ENCODE measurements around the gene DENND1C.

DENND1C gene

GRCh38 chr19:6480848-6481415 is 655 bp downstream of the DENND1C start:
- DNase-seq (ENCODE audit: low read depth in 2 of 2) = no peak

- DNase-seq (ENCODE audit: low read depth in 2 of 2) = no peak
These were observed 1.7 kb downstream of the DENND1C start for GRCh38 chr19:6479836-6480398.

- DNase-seq (ENCODE audit: low read depth in 2 of 2) = no peak
These were observed 2.8 kb downstream of the DENND1C start for GRCh38 chr19:6478815-6479214.

GRCh38 chr19:6476896-6477431 is 4.6 kb downstream of the DENND1C start:
- no peak for DNase-seq (ENCODE audit: low read depth in 2 of 2)

- DNase-seq (ENCODE audit: low read depth in 2 of 2) = peak; percentile 34 to 48
These were observed 5.3 kb downstream of the DENND1C start for GRCh38 chr19:6476155-6476895.

GRCh38 chr19:6475321-6476108 is 6.1 kb downstream of the DENND1C start:
- no peak for DNase-seq (ENCODE audit: low read depth in 2 of 2)

GRCh38 chr19:6473647-6474046 is 7.9 kb downstream of the DENND1C start:
- DNase-seq (ENCODE audit: low read depth in 2 of 2) = no peak

GRCh38 chr19:6472713-6473112 is 8.9 kb downstream of the DENND1C start:
- DNase-seq (ENCODE audit: low read depth in 2 of 2) = no peak

- DNase-seq (ENCODE audit: low read depth in 2 of 2) = no peak
These were observed 10.5 kb downstream of the DENND1C start for GRCh38 chr19:6471076-6471475.

GRCh38 chr19:6470173-6470572 is 11.4 kb downstream of the DENND1C start:
- no peak for DNase-seq (ENCODE audit: low read depth in 2 of 2)

GRCh38 chr19:6467384-6467783 is 14.2 kb downstream of the DENND1C start:
- DNase-seq (ENCODE audit: low read depth in 2 of 2) = no peak

GRCh38 chr19:6466526-6467248 is 14.9 kb downstream of the DENND1C start:
- no peak for DNase-seq (ENCODE audit: low read depth in 2 of 2)

GRCh38 chr19:6465663-6466062 is 15.9 kb downstream of the DENND1C start:
- DNase-seq (ENCODE audit: low read depth in 2 of 2) = no peak

- DNase-seq (ENCODE audit: low read depth in 2 of 2) = no peak
These were observed 16.6 kb downstream of the DENND1C start for GRCh38 chr19:6465006-6465405.

GRCh38 chr19:6464070-6464873 is 17.3 kb downstream of the DENND1C start, which contains the start of gene CRB3:
TSS of gene CRB3 (plus strand) at chr19:6464271. CDS start at chr19:6464702, 431 bp downstream.
- no peak for DNase-seq (ENCODE audit: low read depth in 2 of 2)

- DNase-seq (ENCODE audit: low read depth in 2 of 2) = peak; percentile 92 to 96
These were observed 21.3 kb downstream of the DENND1C start for GRCh38 chr19:6460099-6460884.

- no peak for DNase-seq (ENCODE audit: low read depth in 2 of 2)
These were observed 22.1 kb downstream of the DENND1C start, which contains the start of gene SLC25A23 for GRCh38 chr19:6459262-6460098. TSS of gene SLC25A23 (minus strand) at chr19:6459792. CDS start at chr19:6459628, 164 bp downstream.

GRCh38 chr19:6458695-6459261 is 22.8 kb downstream of the DENND1C start:
- DNase-seq (ENCODE audit: low read depth in 2 of 2) = no peak
